ENCODE measurements around the gene PRAMEF6.
"Not testable (repeated sequence)": the region's sequence is repeated elsewhere in the genome, so short reads cannot be mapped to it uniquely, and the experiment has no call there.

GRCh38 chr1:12916310-12916709 is 31.1 kb downstream of the PRAMEF6 start, which contains the start of gene PRAMEF7:
- TF ChIP-seq, protein P1, sequence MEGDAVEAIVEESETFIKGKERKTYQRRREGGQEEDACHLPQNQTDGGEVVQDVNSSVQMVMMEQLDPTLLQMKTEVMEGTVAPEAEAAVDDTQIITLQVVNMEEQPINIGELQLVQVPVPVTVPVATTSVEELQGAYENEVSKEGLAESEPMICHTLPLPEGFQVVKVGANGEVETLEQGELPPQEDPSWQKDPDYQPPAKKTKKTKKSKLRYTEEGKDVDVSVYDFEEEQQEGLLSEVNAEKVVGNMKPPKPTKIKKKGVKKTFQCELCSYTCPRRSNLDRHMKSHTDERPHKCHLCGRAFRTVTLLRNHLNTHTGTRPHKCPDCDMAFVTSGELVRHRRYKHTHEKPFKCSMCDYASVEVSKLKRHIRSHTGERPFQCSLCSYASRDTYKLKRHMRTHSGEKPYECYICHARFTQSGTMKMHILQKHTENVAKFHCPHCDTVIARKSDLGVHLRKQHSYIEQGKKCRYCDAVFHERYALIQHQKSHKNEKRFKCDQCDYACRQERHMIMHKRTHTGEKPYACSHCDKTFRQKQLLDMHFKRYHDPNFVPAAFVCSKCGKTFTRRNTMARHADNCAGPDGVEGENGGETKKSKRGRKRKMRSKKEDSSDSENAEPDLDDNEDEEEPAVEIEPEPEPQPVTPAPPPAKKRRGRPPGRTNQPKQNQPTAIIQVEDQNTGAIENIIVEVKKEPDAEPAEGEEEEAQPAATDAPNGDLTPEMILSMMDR (IDR thresholded peaks at IDR 0.05), result not testable (repeated sequence)
- TF ChIP-seq POLR2A (IDR thresholded peaks at IDR 0.05), result not testable (repeated sequence)

Measured in lower leg skin (tissue), 3 donors.